Astrocyte (in vitro differentiated cells and primary cell): ENCODE measurements around the gene DENND10.
"Not testable (repeated sequence)": the region's sequence is repeated elsewhere in the genome, so short reads cannot be mapped to it uniquely, and the experiment has no call there.

Source experiments
- CTCF ChIP-seq: IDR thresholded peaks from 2 replicates; pipeline ENCODE4 v1.5.1; 2011; ENCODE audit warnings: low read depth, mild to moderate bottlenecking, inconsistent platforms, low read length, moderate library complexity; ENCODE audit not compliant: insufficient read depth
- EZH2 ChIP-seq: IDR thresholded peaks from 2 replicates; pipeline ENCODE4 v1.6.1; 2012; ENCODE audit warnings: mild to moderate bottlenecking, low read length, inconsistent platforms; ENCODE audit not compliant: insufficient read depth

DNA sequence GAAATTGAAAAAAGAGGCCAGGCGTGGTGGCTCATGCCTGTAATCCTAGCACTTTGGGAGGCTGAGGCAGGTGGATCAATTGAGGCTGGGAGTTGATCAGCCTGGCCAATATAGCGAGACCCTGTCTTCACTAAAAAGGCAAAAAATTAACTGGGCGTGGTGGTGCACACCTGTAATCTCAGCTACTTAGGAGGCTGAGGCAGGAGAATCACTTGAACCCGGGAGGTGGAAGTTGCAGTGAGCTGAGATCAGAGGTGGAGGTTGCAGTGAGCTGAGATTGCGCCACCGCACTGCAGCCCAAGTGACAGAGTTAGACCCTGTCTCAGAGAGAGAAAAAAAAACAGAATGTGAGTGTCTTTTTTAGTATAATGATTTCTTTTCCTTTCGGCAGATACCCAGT lies 2.0 kb downstream of the DENND10 start:
- TF ChIP-seq CTCF, EZH2: not testable (repeated sequence)
